HepG2 (cell line): ENCODE measurements around the gene ELAVL3. TPM values are rescaled to one million over a fixed set of nuclear protein-coding genes. Genes with fewer than 3 reads are reported as not detected.
A peak's percentile ranks its signal among the peaks of the same experiment; 100 is the strongest.

Experiments used
- CENPX ChIP-seq: sonication (generic); formaldehyde crosslinking; IDR thresholded peaks from 2 replicates; pipeline ENCODE4 v1.9.0; 2021; ENCODE audit warnings: mild to moderate bottlenecking, missing genetic modification reagents, moderate library complexity
- DMAP1 ChIP-seq: IDR thresholded peaks from 2 replicates; pipeline ENCODE4 v1.6.1; 2016
- KLF6 ChIP-seq: IDR thresholded peaks from 2 replicates; pipeline ENCODE4 v1.8.0; 2016; ENCODE audit warnings: missing biosample characterization, missing genetic modification reagents
- NFKBIZ ChIP-seq: IDR thresholded peaks from 2 replicates; pipeline ENCODE4 v1.6.1; 2018; ENCODE audit warnings: missing genetic modification reagents, missing compliant biosample characterization
- SP2 ChIP-seq: sonication (generic); formaldehyde crosslinking; IDR thresholded peaks from 2 replicates; pipeline ENCODE4 v1.5.1; 2020; ENCODE audit warnings: mild to moderate bottlenecking, missing genetic modification reagents
- ZNF343 ChIP-seq: sonication (generic); formaldehyde crosslinking; IDR thresholded peaks from 2 replicates; pipeline ENCODE4 v1.4.0; 2020; ENCODE audit warnings: mild to moderate bottlenecking, missing genetic modification reagents
- ZNF567 ChIP-seq: sonication (generic); formaldehyde crosslinking; IDR thresholded peaks from 2 replicates; pipeline ENCODE4 v1.8.1; 2023; ENCODE audit warnings: mild to moderate bottlenecking, missing genetic modification reagents, borderline replicate concordance
- ZNF615 ChIP-seq: sonication (generic); formaldehyde crosslinking; IDR thresholded peaks from 2 replicates; pipeline ENCODE4 v1.5.0; 2020; ENCODE audit warnings: mild to moderate bottlenecking, missing genetic modification reagents, borderline replicate concordance
- ZNF749 ChIP-seq: sonication (generic); formaldehyde crosslinking; IDR thresholded peaks from 2 replicates; pipeline ENCODE4 v1.8.0; 2022; ENCODE audit warnings: mild to moderate bottlenecking, missing genetic modification reagents, moderate library complexity, borderline replicate concordance
- polyA plus RNA-seq, 8 experiments: library from polyadenylated mRNA; depleted of rRNA in 3 of 8; stranded (reverse) in 7 of 8; unstranded in 1 of 8; fragments of >200 nt; fragmentation: Illumina TruSeq in 4 of 8; extraction: Trizol in 4 of 8; gene quantifications; 2 replicates each; pipeline versions ENCODE4 v1.2.1 to v1.2.3, GENCODE V29; 2011 to 2016; ENCODE audit warnings: low read depth in 4 of 8, missing spikeins in 1 of 8, mixed read lengths in 1 of 8; ENCODE audit not compliant: insufficient read depth in 1 of 8
- total RNA-seq, 5 experiments: library from RNA; depleted of rRNA; stranded (reverse); fragments of >200 nt; fragmentation: Illumina TruSeq; extraction: Trizol; gene quantifications; 2 replicates each; pipeline ENCODE4 v1.2.3, GENCODE V29; 2016; ENCODE audit warnings: low read depth in 1 of 5
- TF ChIP-seq, protein P1 (sequence below): sonication (generic); formaldehyde crosslinking; IDR thresholded peaks from 2 replicates; pipeline ENCODE4 v1.4.0; 2020; ENCODE audit warnings: missing genetic modification reagents
- TF ChIP-seq, protein P2 (sequence below): sonication (generic); formaldehyde crosslinking; IDR thresholded peaks from 2 replicates; pipeline ENCODE4 v1.4.0; 2020; ENCODE audit warnings: mild to moderate bottlenecking, missing genetic modification reagents
- TF ChIP-seq, protein P3 (sequence below): sonication (generic); formaldehyde crosslinking; IDR thresholded peaks from 2 replicates; pipeline ENCODE4 v1.4.0; 2020; ENCODE audit warnings: missing genetic modification reagents, mild to moderate bottlenecking, borderline replicate concordance
- TF ChIP-seq, protein P4 (sequence below): sonication (generic); formaldehyde crosslinking; IDR thresholded peaks from one replicate; pipeline ENCODE4 v1.5.1; 2020; ENCODE audit warnings: mild to moderate bottlenecking, missing genetic modification reagents; ENCODE audit errors: not compliant biosample characterization

ELAVL3 gene
- total and polyA plus RNA-seq, 2 of the 13 experiments (the other 11 are each of a cell fraction or from before 2014, with no cell fraction given): 0.03 TPM; not detected in 1

DNA sequence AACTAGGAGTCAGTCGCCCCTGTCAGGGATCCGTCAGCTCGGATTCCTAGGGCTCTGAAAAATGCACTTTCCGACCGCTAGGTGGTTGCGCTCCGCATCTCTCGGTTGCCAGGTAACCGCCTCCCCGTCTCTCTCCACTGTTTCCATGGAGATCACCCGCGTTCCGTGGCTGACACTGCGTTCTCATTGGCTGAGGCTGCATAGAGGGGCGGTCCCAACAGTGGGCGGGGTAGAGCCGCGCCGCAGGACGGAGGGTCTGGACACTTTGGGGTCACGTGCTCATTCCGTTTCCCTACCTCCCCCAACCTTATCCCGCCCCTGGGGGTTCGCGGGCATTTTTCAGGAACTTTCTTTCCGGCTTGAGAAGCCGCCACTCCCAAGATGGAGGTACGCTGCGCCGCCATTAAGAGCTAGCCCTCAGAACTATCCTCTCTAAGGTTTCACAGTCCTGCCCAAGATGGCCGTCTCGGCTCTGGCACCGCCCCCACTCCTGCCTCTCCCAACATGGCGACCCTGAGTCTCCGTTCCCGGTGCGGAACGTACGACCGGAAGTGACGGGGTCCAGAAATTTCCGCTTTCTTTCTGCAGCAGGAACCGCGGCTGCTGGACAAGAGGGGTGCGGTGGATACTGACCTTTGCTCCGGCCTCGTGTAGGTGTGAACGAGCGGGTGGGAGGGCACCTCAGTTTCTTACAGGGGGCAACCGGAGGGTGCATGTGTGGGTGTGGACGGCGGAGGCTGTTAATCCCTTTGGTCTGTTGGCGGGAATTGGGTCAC is 45.6 kb downstream of the ELAVL3 start, which contains the start of the genes ODAD3 and PRKCSH (continued):
- TF ChIP-seq ZNF343: no peak
- TF ChIP-seq KLF6 (CRISPR knock-in tag): no peak; the same call in 1 of the 2 replicates
- TF ChIP-seq, protein P1, sequence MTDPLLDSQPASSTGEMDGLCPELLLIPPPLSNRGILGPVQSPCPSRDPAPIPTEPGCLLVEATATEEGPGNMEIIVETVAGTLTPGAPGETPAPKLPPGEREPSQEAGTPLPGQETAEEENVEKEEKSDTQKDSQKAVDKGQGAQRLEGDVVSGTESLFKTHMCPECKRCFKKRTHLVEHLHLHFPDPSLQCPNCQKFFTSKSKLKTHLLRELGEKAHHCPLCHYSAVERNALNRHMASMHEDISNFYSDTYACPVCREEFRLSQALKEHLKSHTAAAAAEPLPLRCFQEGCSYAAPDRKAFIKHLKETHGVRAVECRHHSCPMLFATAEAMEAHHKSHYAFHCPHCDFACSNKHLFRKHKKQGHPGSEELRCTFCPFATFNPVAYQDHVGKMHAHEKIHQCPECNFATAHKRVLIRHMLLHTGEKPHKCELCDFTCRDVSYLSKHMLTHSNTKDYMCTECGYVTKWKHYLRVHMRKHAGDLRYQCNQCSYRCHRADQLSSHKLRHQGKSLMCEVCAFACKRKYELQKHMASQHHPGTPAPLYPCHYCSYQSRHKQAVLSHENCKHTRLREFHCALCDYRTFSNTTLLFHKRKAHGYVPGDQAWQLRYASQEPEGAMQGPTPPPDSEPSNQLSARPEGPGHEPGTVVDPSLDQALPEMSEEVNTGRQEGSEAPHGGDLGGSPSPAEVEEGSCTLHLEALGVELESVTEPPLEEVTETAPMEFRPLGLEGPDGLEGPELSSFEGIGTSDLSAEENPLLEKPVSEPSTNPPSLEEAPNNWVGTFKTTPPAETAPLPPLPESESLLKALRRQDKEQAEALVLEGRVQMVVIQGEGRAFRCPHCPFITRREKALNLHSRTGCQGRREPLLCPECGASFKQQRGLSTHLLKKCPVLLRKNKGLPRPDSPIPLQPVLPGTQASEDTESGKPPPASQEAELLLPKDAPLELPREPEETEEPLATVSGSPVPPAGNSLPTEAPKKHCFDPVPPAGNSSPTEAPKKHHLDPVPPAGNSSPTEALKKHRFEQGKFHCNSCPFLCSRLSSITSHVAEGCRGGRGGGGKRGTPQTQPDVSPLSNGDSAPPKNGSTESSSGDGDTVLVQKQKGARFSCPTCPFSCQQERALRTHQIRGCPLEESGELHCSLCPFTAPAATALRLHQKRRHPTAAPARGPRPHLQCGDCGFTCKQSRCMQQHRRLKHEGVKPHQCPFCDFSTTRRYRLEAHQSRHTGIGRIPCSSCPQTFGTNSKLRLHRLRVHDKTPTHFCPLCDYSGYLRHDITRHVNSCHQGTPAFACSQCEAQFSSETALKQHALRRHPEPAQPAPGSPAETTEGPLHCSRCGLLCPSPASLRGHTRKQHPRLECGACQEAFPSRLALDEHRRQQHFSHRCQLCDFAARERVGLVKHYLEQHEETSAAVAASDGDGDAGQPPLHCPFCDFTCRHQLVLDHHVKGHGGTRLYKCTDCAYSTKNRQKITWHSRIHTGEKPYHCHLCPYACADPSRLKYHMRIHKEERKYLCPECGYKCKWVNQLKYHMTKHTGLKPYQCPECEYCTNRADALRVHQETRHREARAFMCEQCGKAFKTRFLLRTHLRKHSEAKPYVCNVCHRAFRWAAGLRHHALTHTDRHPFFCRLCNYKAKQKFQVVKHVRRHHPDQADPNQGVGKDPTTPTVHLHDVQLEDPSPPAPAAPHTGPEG (CRISPR knock-in tag): no peak
- TF ChIP-seq NFKBIZ (CRISPR knock-in tag): no peak; the same call in 1 of the 2 replicates
- TF ChIP-seq, protein P2, sequence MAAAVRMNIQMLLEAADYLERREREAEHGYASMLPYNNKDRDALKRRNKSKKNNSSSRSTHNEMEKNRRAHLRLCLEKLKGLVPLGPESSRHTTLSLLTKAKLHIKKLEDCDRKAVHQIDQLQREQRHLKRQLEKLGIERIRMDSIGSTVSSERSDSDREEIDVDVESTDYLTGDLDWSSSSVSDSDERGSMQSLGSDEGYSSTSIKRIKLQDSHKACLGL (CRISPR knock-in tag): no peak
- TF ChIP-seq ZNF567 (CRISPR knock-in tag): no peak
- peak; percentile 97 for TF ChIP-seq DMAP1 (CRISPR knock-in tag)
- no peak for TF ChIP-seq CENPX (CRISPR knock-in tag)
- TF ChIP-seq, protein P3, sequence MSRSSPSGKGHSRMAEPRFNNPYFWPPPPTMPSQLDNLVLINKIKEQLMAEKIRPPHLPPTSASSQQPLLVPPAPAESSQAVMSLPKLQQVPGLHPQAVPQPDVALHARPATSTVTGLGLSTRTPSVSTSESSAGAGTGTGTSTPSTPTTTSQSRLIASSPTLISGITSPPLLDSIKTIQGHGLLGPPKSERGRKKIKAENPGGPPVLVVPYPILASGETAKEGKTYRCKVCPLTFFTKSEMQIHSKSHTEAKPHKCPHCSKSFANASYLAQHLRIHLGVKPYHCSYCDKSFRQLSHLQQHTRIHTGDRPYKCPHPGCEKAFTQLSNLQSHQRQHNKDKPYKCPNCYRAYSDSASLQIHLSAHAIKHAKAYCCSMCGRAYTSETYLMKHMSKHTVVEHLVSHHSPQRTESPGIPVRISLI (CRISPR knock-in tag): no peak
- TF ChIP-seq ZNF615 (CRISPR knock-in tag): no peak
- TF ChIP-seq ZNF749: 0 out of 2 replicates have a peak, but pooled peaks have one; percentile 65
- peak; percentile 83 for TF ChIP-seq SP2 (CRISPR knock-in tag)
- TF ChIP-seq, protein P4, sequence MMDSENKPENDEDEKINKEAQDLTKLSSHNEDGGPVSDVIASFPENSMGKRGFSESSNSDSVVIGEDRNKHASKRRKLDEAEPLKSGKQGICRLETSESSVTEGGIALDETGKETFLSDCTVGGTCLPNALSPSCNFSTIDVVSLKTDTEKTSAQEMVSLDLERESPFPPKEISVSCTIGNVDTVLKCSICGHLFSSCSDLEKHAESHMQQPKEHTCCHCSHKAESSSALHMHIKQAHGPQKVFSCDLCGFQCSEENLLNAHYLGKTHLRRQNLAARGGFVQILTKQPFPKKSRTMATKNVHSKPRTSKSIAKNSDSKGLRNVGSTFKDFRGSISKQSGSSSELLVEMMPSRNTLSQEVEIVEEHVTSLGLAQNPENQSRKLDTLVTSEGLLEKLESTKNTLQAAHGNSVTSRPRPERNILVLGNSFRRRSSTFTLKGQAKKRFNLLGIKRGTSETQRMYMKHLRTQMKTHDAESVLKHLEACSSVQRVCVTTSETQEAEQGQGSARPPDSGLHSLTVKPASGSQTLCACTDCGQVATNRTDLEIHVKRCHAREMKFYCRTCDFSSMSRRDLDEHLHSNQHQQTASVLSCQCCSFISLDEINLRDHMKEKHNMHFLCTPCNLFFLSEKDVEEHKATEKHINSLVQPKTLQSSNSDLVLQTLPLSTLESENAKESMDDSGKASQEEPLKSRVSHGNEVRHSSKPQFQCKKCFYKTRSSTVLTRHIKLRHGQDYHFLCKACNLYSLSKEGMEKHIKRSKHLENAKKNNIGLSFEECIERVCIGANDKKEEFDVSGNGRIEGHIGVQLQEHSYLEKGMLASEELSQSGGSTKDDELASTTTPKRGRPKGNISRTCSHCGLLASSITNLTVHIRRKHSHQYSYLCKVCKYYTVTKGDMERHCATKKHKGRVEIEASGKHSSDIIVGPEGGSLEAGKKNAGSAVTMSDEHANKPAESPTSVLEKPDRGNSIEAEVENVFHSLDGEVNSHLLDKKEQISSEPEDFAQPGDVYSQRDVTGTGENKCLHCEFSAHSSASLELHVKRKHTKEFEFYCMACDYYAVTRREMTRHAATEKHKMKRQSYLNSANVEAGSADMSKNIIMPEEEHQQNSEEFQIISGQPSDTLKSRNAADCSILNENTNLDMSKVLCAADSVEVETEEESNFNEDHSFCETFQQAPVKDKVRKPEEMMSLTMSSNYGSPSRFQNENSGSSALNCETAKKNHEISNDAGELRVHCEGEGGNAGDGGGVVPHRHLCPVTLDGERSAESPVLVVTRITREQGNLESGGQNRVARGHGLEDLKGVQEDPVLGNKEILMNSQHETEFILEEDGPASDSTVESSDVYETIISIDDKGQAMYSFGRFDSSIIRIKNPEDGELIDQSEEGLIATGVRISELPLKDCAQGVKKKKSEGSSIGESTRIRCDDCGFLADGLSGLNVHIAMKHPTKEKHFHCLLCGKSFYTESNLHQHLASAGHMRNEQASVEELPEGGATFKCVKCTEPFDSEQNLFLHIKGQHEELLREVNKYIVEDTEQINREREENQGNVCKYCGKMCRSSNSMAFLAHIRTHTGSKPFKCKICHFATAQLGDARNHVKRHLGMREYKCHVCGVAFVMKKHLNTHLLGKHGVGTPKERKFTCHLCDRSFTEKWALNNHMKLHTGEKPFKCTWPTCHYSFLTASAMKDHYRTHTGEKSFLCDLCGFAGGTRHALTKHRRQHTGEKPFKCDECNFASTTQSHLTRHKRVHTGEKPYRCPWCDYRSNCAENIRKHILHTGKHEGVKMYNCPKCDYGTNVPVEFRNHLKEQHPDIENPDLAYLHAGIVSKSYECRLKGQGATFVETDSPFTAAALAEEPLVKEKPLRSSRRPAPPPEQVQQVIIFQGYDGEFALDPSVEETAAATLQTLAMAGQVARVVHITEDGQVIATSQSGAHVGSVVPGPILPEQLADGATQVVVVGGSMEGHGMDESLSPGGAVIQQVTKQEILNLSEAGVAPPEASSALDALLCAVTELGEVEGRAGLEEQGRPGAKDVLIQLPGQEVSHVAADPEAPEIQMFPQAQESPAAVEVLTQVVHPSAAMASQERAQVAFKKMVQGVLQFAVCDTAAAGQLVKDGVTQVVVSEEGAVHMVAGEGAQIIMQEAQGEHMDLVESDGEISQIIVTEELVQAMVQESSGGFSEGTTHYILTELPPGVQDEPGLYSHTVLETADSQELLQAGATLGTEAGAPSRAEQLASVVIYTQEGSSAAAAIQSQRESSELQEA (CRISPR knock-in tag): no peak
